Measurements from ENCODE around the gene AARS2.
A peak's percentile ranks its signal among the peaks of the same experiment; 100 is the strongest.

- peak in 1 of 2 donors; percentile 14 for TF ChIP-seq POLR2A (IDR thresholded peaks at IDR 0.05)
- TF ChIP-seq, protein P1, sequence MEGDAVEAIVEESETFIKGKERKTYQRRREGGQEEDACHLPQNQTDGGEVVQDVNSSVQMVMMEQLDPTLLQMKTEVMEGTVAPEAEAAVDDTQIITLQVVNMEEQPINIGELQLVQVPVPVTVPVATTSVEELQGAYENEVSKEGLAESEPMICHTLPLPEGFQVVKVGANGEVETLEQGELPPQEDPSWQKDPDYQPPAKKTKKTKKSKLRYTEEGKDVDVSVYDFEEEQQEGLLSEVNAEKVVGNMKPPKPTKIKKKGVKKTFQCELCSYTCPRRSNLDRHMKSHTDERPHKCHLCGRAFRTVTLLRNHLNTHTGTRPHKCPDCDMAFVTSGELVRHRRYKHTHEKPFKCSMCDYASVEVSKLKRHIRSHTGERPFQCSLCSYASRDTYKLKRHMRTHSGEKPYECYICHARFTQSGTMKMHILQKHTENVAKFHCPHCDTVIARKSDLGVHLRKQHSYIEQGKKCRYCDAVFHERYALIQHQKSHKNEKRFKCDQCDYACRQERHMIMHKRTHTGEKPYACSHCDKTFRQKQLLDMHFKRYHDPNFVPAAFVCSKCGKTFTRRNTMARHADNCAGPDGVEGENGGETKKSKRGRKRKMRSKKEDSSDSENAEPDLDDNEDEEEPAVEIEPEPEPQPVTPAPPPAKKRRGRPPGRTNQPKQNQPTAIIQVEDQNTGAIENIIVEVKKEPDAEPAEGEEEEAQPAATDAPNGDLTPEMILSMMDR (IDR thresholded peaks at IDR 0.05) = no peak
Observed at GRCh38 chr6:44265007-44265721, 48.0 kb downstream of the AARS2 start, which contains the start of gene NFKBIE.
